K562 (cell line): ENCODE results near the gene LHX5. TPM values are rescaled to one million over a fixed set of nuclear protein-coding genes. Genes with fewer than 3 reads are reported as not detected.

Experiments
- ATAC-seq: fragments of 200-7000 bp; cut with Tn5 transposase; 3 replicates; pipeline ENCODE4 v1.9.1; 2020; ENCODE audit warnings: moderate library complexity
- BruUV-seq: library from RNA; stranded (reverse); fragments of 400-500 nt; replicated peaks from 2 replicates; lab custom pipeline; 2021; lab: Mats Ljungman, UMichigan
- CTCF ChIA-PET: fragments of 300-600 bp; formaldehyde crosslinking; extraction: SDS; loops from one replicate; lab custom pipeline; 2021; ENCODE audit warnings: low intra/inter-chr PET ratio; lab: Yijun Ruan, JAX
- POLR2A ChIA-PET: fragments of 300-600, 350-650 bp; sonication (Branson Sonifier 250); formaldehyde crosslinking; extraction: SDS; loops from one replicate; lab custom pipeline; 2021; ENCODE audit warnings: antibody characterized with exemption, inconsistent platforms; lab: Yijun Ruan, JAX
- DNase-seq, 4 experiments: peaks; one replicate each; pipeline versions ENCODE4 v3.0.0 to v3.0.0-alpha.2; 2011 to 2018; ENCODE audit warnings: low spot score in 3 of 4, mixed read lengths in 3 of 4; ENCODE audit errors: extremely low read depth in 1 of 4
- FAIRE-seq: peaks from 2 replicates; lab custom pipeline; 2011; peaks lifted over from hg19 to GRCh38; lab: Jason Lieb, UNC
- H2AFZ ChIP-seq: 2 replicates; pipeline ENCODE4 v1.6.0; 2011; ENCODE audit warnings: low read depth, low read length, control low read depth, inconsistent platforms
- H3K27ac ChIP-seq: fragments of 200-600 bp; 3 replicates; pipeline ENCODE4 v1.8.0; 2011; ENCODE audit warnings: low read depth, mild to moderate bottlenecking, control low read depth, inconsistent platforms, low read length, moderate library complexity, mixed read lengths; ENCODE audit errors: extremely low read depth
- H3K27me3 ChIP-seq, 2 experiments: fragments of 300-600 bp in 1 of 2; 2 replicates in 1 of 2; 3 replicates in 1 of 2; pipeline versions ENCODE4 v1.6.0 to v1.8.0; 2011; ENCODE audit warnings: inconsistent platforms in 2 of 2, low read length in 2 of 2, mild to moderate bottlenecking in 1 of 2, mixed read lengths in 1 of 2, moderate library complexity in 1 of 2; ENCODE audit not compliant: control insufficient read depth in 2 of 2, insufficient read depth in 2 of 2
- H3K36me3 ChIP-seq: fragments of 300-600 bp; 3 replicates; pipeline ENCODE4 v1.8.0; 2011; ENCODE audit warnings: mild to moderate bottlenecking, low read length, inconsistent platforms; ENCODE audit not compliant: control insufficient read depth, insufficient read depth
- H3K4me1 ChIP-seq, 2 experiments: fragments of 200-600 bp in 1 of 2; replicated peaks in 1 of 2; 2 replicates in 1 of 2; 3 replicates in 1 of 2; pipeline versions ENCODE4 v1.5.1 to v1.8.0; 2011; ENCODE audit warnings: inconsistent platforms in 2 of 2, low read length in 2 of 2, mild to moderate bottlenecking in 1 of 2, mixed read lengths in 1 of 2, moderate library complexity in 1 of 2; ENCODE audit not compliant: control insufficient read depth in 2 of 2, insufficient read depth in 2 of 2
- H3K4me2 ChIP-seq: 2 replicates; pipeline ENCODE4 v1.6.1; 2011; ENCODE audit warnings: low read length, control low read depth, inconsistent platforms, mixed read lengths; ENCODE audit not compliant: insufficient read depth
- H3K4me3 ChIP-seq: fragments of 200-600 bp; sonication (generic), shearing (Covaris generic); 2 replicates; pipeline ENCODE4 v1.5.1; 2016; ENCODE audit warnings: control low read depth, inconsistent platforms
- H3K79me2 ChIP-seq: fragments of 200-600 bp; 3 replicates; pipeline ENCODE4 v1.8.0; 2011; ENCODE audit warnings: low read length, inconsistent platforms; ENCODE audit not compliant: control insufficient read depth, insufficient read depth
- H3K9ac ChIP-seq, 2 experiments: 2 replicates each; pipeline versions ENCODE4 v1.6.0 to v1.6.1; 2011; ENCODE audit warnings: low read depth in 2 of 2, low read length in 2 of 2, control low read depth in 1 of 2, inconsistent platforms in 1 of 2, mild to moderate bottlenecking in 1 of 2, mixed read lengths in 1 of 2; ENCODE audit not compliant: insufficient read depth in 1 of 2
- H3K9me1 ChIP-seq: one replicate; pipeline ENCODE4 v1.6.0; 2011; ENCODE audit warnings: inconsistent platforms, mild to moderate bottlenecking, low read length, moderate library complexity; ENCODE audit not compliant: control insufficient read depth, insufficient read depth
- H3K9me3 ChIP-seq: replicated peaks from 2 replicates; pipeline ENCODE4 v1.5.1; 2011; ENCODE audit warnings: low read depth, low read length, inconsistent platforms; ENCODE audit not compliant: control insufficient read depth, insufficient read depth
- H4K20me1 ChIP-seq: replicated peaks from 2 replicates; pipeline ENCODE4 v1.6.1; 2011; ENCODE audit warnings: low read length, inconsistent platforms, mixed read lengths; ENCODE audit not compliant: control insufficient read depth, insufficient read depth
- BCOR ChIP-seq: fragments of 450-650 bp; IDR thresholded peaks from 2 replicates; pipeline ENCODE4 v1.6.1; 2016
- DNMT1 ChIP-seq: fragments of 450-650 bp; IDR thresholded peaks from 2 replicates; pipeline ENCODE4 v1.6.1; 2016; ENCODE audit warnings: antibody characterized with exemption, mild to moderate bottlenecking
- E2F3 ChIP-seq: fragments of 250-450 bp; sonication (Bioruptor Pico); IDR thresholded peaks from 2 replicates; pipeline ENCODE4 v1.4.0; 2020; ENCODE audit warnings: mild to moderate bottlenecking
- JUND ChIP-seq, 2 experiments: IDR thresholded peaks; 2 replicates in 1 of 2; 3 replicates in 1 of 2; pipeline ENCODE4 v1.6.1; 2011; ENCODE audit warnings: borderline replicate concordance in 2 of 2, low read depth in 2 of 2, low read length in 2 of 2, improper control_type of control experiment in 1 of 2, missing biosample characterization in 1 of 2, missing genetic modification characterization in 1 of 2, missing genetic modification reagents in 1 of 2
- KDM4B ChIP-seq, 2 experiments: fragments of 450-650 bp in 1 of 2; sonication (generic) in 1 of 2; IDR thresholded peaks; 2 replicates each; pipeline ENCODE4 v1.6.1; 2016 to 2017; ENCODE audit warnings: borderline replicate concordance in 2 of 2, antibody characterized with exemption in 1 of 2, low read depth in 1 of 2, mild to moderate bottlenecking in 1 of 2
- RAD21 ChIP-seq, 2 experiments: fragments of 250-450 bp in 1 of 2; fragments of 450-650 bp in 1 of 2; sonication (Bioruptor Pico) in 1 of 2; formaldehyde crosslinking in 1 of 2; IDR thresholded peaks in 1 of 2; conservative IDR thresholded peaks in 1 of 2; 2 replicates each; pipeline versions ENCODE4 v1.4.0 to v1.8.0; 2020 to 2022; ENCODE audit warnings: mild to moderate bottlenecking in 2 of 2, moderate library complexity in 1 of 2
- RBM25 ChIP-seq: fragments of 200-400 bp; formaldehyde crosslinking; IDR thresholded peaks from 2 replicates; pipeline ENCODE4 v1.6.1; 2018; ENCODE audit warnings: low read length, low read depth, moderate library complexity; ENCODE audit not compliant: severe bottlenecking
- TBL1XR1 ChIP-seq, 2 experiments: IDR thresholded peaks; 2 replicates each; pipeline ENCODE4 v1.6.1; 2012; ENCODE audit warnings: improper control_type of control experiment in 2 of 2, low read length in 2 of 2, mild to moderate bottlenecking in 1 of 2
- ZFP36 ChIP-seq: fragments of 150-350 bp; IDR thresholded peaks from 2 replicates; pipeline ENCODE4 v1.6.1; 2018; ENCODE audit warnings: low read length, low read depth; ENCODE audit not compliant: partially characterized antibody
- ZZZ3 ChIP-seq: fragments of 450-650 bp; IDR thresholded peaks from 2 replicates; pipeline ENCODE4 v1.6.1; 2016; ENCODE audit warnings: antibody characterized with exemption, mild to moderate bottlenecking, moderate library complexity
- WGBS: fragments of 100-300 bp; shearing (Covaris generic); methylation state at CpG from one replicate; pipeline ENCODE4 v1.1.6; 2016; ENCODE audit warnings: low coverage, mixed read lengths; ENCODE audit not compliant: insufficient coverage; ENCODE audit errors: missing lambda C conversion rate; 5-methylcytosine and 5-hydroxymethylcytosine counted together
- in situ Hi-C: fragments of 300-500 bp; cut with MboI; formaldehyde crosslinking; loops from 4 replicates; pipeline ENCODE4 v1.15.0; 2018; ENCODE audit warnings: inconsistent platforms, mixed read lengths
- intact Hi-C: fragments of 100-400 bp; cut with micrococcal nuclease; formaldehyde crosslinking; loops from 2 replicates; pipeline ENCODE4 v1.14.2; 2022
- polyA plus RNA-seq, 8 experiments: library from polyadenylated mRNA; depleted of rRNA in 4 of 8; stranded (reverse) in 5 of 8; unstranded in 3 of 8; fragments of >200 nt; fragmentation: Nextera tagmentation in 2 of 8; fragmentation: Illumina TruSeq in 1 of 8; extraction: Ambion mirVana in 2 of 8; extraction: Trizol in 1 of 8; gene quantifications; 2 replicates each; pipeline versions ENCODE4 v1.2.1 to v1.2.3, GENCODE V29; 2011 to 2014; ENCODE audit warnings: inconsistent platforms in 1 of 8, missing spikeins in 1 of 8
- total RNA-seq, 7 experiments: library from RNA; depleted of rRNA in 6 of 7; stranded (reverse); fragments of >200 nt in 6 of 7; fragmentation: Illumina TruSeq in 2 of 7; extraction: Trizol in 2 of 7; gene quantifications; 2 replicates each; pipeline versions ENCODE4 v1.2.1 to v1.2.3, GENCODE V29; 2011 to 2021; ENCODE audit warnings: low replicate concordance in 1 of 7
- TF ChIP-seq, protein P1 (sequence below): fragments of 250-450 bp; sonication (Bioruptor Pico); IDR thresholded peaks from 2 replicates; pipeline ENCODE4 v1.4.0; 2020; ENCODE audit warnings: borderline replicate concordance
- TF ChIP-seq, protein P2 (sequence below): fragments of 450-650 bp; IDR thresholded peaks from 2 replicates; pipeline ENCODE4 v1.6.1; 2016
- TF ChIP-seq, protein P3 (sequence below): fragments of 250-450 bp; sonication (Bioruptor Pico); IDR thresholded peaks from 2 replicates; pipeline ENCODE4 v1.8.0; 2021; ENCODE audit warnings: mild to moderate bottlenecking, moderate library complexity

LHX5 gene
- total and polyA plus RNA-seq, 9 of the 15 experiments (the other 6 are each of a cell fraction or from before 2014, with no cell fraction given): 0.04 to 0.17 (median 0.05) TPM; not detected in 6

DNA sequence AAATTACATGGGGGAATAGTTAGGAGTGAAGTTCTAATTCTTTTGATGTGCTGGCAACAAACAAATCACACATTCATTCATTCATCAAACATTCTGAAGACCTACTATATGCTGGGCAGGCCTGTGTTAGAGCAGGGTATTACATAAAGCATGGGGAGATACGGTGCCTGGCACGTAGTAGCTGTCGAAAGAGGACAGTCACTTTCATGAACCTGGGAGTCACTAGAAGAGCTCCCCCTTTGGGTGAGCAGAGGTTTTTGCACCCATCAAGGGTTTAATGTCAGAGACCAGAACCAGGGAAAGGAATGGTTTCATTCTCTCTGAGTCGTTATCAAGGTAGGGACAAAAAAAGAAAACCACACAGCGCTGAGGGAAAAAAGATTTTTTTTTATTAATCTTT is 10.0 kb downstream of the LHX5 start (continued):
- TF ChIP-seq, protein P1, sequence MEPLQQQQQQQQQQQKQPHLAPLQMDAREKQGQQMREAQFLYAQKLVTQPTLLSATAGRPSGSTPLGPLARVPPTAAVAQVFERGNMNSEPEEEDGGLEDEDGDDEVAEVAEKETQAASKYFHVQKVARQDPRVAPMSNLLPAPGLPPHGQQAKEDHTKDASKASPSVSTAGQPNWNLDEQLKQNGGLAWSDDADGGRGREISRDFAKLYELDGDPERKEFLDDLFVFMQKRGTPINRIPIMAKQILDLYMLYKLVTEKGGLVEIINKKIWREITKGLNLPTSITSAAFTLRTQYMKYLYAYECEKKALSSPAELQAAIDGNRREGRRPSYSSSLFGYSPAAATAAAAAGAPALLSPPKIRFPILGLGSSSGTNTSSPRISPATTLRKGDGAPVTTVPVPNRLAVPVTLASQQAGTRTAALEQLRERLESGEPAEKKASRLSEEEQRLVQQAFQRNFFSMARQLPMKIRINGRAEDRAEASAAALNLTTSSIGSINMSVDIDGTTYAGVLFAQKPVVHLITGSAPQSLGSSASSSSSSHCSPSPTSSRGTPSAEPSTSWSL (CRISPR knock-in tag): no peak
- 0 out of 4 replicates have a peak, but pooled peaks of 1 of the 2 experiments have one; percentile 12 for TF ChIP-seq TBL1XR1 (IDR thresholded peaks at IDR 0.05; ENCODE audit: low read length in 2 of 2)
- TF ChIP-seq, protein P2, sequence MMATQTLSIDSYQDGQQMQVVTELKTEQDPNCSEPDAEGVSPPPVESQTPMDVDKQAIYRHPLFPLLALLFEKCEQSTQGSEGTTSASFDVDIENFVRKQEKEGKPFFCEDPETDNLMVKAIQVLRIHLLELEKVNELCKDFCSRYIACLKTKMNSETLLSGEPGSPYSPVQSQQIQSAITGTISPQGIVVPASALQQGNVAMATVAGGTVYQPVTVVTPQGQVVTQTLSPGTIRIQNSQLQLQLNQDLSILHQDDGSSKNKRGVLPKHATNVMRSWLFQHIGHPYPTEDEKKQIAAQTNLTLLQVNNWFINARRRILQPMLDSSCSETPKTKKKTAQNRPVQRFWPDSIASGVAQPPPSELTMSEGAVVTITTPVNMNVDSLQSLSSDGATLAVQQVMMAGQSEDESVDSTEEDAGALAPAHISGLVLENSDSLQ: 0 out of 2 replicates have a peak, but pooled peaks have one; percentile 10
- peak in 1 of 2 experiments; percentile 61; a peak in 2 of 4 replicates for TF ChIP-seq RAD21 (CRISPR knock-in tag; conservative IDR thresholded peaks at IDR 0.05 in 1 of 2, IDR thresholded peaks at IDR 0.05 in 1 of 2)
- TF ChIP-seq JUND (IDR thresholded peaks at IDR 0.05; ENCODE audit: borderline replicate concordance, low read depth, low read length): 0 out of 2 replicates have a peak, but pooled peaks have one; percentile 4
- no peak for TF ChIP-seq JUND (tag; IDR thresholded peaks at IDR 0.05; ENCODE audit: borderline replicate concordance, low read depth, low read length)
- TF ChIP-seq, all 486 proteins: peak for 10

DNA sequence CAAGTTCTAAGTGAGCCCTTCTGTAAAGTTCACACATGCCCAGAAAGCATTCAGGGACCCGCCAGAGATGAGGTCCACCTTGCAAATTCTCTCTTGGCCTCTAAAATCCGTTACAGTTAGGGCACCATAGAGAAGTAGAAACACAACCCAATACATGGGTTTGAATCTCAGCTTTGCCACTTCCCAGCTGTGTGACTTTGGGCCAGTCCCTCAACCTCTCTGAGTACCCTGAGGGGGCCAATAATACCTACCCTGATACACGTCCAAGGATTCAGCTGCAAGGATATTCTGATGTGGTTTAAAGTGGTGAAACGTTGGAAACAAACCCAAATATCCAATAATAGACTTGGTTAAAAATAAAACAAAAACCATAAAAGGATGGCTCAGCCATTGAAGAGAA is 11.7 kb downstream of the LHX5 start:
- H3K4me3 ChIP-seq: no peak overlapping the region
- CTCF ChIA-PET: no interaction called here
- intact Hi-C loops: loop anchor here (2.0 to 10.0 kb wide), 4 partner anchors 125 to 452 kb away; no protein-coding TSS in a partner anchor
- H3K4me1 ChIP-seq: peaks cover 0 to 27% of the 10 kb centered on the region in 2 experiments; a peak in 3 of 5 replicates
- no peaks in the 10 kb centered on the region for H3K36me3 ChIP-seq
- POLR2A ChIA-PET: interaction anchor here (0.6 kb wide), 1 partner anchor 225 kb away, joined by 3 read pairs; no protein-coding TSS in a partner anchor
- no peak overlapping the region for H2AFZ ChIP-seq
- no peaks in the 10 kb centered on the region for H4K20me1 ChIP-seq
- peaks cover 15 to 40% of the 10 kb centered on the region in 2 experiments for H3K27me3 ChIP-seq
- H3K27ac ChIP-seq: no peak overlapping the region
- BruUV-seq: no TSS peak
- DNase-seq (no peak), FAIRE-seq (no peak), ATAC-seq (no peak)
- H3K9me1 ChIP-seq: no peaks in the 10 kb centered on the region
- 0% methylated on average over 4 of the region's 4 CpGs for WGBS
- in situ Hi-C loops: no loop called here
- TF ChIP-seq BCOR (peak; percentile 40; the same call in 1 of the 2 replicates), ZFP36 (peak; percentile 61), DNMT1 (no peak), RBM25 (peak; percentile 66), ZZZ3 (no peak), E2F3 (CRISPR knock-in tag) (no peak), KDM4B (IDR thresholded peaks at IDR 0.05; ENCODE audit: borderline replicate concordance in 2 of 2, low read depth in 1 of 2) (no peak)
- TF ChIP-seq, protein P3, sequence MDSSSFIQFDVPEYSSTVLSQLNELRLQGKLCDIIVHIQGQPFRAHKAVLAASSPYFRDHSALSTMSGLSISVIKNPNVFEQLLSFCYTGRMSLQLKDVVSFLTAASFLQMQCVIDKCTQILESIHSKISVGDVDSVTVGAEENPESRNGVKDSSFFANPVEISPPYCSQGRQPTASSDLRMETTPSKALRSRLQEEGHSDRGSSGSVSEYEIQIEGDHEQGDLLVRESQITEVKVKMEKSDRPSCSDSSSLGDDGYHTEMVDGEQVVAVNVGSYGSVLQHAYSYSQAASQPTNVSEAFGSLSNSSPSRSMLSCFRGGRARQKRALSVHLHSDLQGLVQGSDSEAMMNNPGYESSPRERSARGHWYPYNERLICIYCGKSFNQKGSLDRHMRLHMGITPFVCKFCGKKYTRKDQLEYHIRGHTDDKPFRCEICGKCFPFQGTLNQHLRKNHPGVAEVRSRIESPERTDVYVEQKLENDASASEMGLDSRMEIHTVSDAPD (CRISPR knock-in tag): no peak
- H3K9me3 ChIP-seq: no peaks in the 10 kb centered on the region
- no peak overlapping the region for H3K4me2 ChIP-seq
- H3K9ac ChIP-seq: no peak overlapping the region
- H3K79me2 ChIP-seq: no peaks in the 10 kb centered on the region
